ENCODE results near the gene MCM3AP. TPM values are rescaled to one million over a fixed set of nuclear protein-coding genes. Genes with fewer than 3 reads are reported as not detected.

Gene MCM3AP
- total RNA-seq, 1 donor from 2014 or later: 84.7 TPM

DNA sequence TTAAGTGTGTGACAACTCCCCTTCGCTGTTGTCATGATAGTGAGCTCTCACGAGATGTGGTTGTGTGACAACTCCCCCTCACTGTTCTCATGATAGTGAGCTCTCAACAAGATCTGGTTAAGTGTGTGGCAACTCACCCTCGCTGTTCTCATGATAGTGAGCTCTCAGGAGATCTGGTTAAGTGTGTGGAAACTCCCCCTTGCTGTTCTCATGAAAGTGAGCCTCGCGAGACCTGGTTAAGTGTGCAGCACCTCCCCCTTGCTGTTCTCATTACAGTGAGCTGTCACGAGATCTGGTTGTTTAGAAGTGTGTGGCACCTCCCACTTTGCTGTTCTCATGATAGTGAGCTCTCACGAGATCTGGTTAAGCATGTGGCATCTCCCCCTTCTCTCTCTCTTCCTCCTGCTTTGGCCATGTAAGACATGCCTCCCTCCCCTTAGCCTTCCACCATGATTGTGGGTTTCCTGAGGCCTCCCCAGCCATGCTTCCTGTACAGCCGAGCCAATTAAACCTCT is 31.7 kb downstream of the MCM3AP start:
- TF ChIP-seq, protein P1, sequence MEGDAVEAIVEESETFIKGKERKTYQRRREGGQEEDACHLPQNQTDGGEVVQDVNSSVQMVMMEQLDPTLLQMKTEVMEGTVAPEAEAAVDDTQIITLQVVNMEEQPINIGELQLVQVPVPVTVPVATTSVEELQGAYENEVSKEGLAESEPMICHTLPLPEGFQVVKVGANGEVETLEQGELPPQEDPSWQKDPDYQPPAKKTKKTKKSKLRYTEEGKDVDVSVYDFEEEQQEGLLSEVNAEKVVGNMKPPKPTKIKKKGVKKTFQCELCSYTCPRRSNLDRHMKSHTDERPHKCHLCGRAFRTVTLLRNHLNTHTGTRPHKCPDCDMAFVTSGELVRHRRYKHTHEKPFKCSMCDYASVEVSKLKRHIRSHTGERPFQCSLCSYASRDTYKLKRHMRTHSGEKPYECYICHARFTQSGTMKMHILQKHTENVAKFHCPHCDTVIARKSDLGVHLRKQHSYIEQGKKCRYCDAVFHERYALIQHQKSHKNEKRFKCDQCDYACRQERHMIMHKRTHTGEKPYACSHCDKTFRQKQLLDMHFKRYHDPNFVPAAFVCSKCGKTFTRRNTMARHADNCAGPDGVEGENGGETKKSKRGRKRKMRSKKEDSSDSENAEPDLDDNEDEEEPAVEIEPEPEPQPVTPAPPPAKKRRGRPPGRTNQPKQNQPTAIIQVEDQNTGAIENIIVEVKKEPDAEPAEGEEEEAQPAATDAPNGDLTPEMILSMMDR (conservative IDR thresholded peaks at IDR 0.05; ENCODE audit: low read depth, low read length): no peak
- H3K4me3 ChIP-seq (ENCODE audit: low read depth, low read length): no peak overlapping the region
- DNase-seq (ENCODE audit: low read depth): no peak

DNA sequence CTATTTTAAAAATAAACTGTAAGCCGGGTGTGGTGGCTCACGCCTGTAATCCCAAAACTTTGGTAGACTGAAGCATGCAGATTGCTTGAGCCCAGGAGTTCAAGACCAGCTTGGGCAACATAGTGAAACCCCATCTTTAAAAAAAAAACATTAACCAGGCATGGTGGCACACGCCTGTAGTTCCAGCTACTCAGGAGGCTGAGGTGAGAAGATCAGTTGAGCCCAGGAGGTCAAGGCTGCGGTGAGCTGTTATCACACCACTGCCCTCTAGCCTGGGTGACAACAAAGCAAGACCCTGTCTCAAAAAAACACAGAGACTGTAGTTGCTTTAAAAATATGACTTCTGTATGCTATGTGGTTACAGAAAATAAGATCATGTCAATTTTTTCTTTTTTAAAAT is 32.6 kb downstream of the MCM3AP start:
- no peak for DNase-seq (ENCODE audit: low read depth)
- TF ChIP-seq, protein P1 (conservative IDR thresholded peaks at IDR 0.05; ENCODE audit: low read depth, low read length): no peak
- H3K4me3 ChIP-seq (ENCODE audit: low read depth, low read length): no peak overlapping the region

DNA sequence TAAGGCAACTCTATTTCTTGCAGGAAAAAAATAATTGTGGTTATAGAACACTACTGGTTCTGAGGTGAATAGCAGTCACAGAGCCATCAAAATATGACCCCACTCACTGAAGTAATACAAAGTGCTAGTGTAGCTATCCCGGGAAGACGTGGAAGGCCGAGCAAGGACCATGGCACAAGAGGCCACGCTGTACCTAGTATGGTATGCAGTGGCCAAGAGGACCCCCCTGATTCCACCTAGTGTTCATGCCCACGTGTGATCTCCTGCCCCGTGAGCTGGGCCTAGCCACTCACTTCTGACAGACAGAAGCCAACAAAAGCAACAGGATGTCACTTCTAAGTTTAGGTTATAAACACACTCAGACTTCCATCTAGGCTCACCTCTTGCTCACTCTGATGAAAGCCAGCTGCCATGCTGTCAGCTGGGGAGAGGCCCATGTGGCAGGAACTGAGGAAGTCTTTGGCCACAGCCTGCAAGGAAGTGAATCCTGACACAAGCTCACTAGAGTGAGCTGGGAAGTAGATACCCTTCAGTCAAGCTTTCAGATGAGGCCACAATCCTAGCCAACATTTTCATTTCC is 35.2 kb downstream of the MCM3AP start:
- TF ChIP-seq, protein P1 (conservative IDR thresholded peaks at IDR 0.05; ENCODE audit: low read depth, low read length): no peak
- DNase-seq (ENCODE audit: low read depth): no peak
- H3K4me3 ChIP-seq (ENCODE audit: low read depth, low read length): no peak overlapping the region

DNA sequence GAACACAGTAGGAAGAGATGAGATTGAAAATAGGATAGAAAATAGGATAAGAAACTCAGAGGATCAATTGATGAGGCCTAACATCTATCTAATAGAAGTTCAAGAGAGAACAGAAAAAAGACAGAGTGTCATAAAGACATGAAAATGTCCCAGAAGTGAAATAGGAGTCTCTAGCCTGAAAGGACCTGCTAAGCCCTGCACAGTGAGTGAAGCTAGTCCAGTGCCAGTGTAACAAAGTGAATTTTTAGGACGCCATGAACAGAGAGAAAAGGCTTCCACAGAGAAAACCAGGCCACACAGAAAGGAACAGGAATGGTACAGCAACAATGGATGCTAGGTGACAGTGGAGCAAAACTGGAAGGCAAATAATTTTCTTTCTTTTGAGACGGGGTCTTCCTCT is 36.6 kb downstream of the MCM3AP start:
- TF ChIP-seq, protein P1 (conservative IDR thresholded peaks at IDR 0.05; ENCODE audit: low read depth, low read length): no peak
- DNase-seq (ENCODE audit: low read depth): no peak
- no peak overlapping the region for H3K4me3 ChIP-seq (ENCODE audit: low read depth, low read length)

DNA sequence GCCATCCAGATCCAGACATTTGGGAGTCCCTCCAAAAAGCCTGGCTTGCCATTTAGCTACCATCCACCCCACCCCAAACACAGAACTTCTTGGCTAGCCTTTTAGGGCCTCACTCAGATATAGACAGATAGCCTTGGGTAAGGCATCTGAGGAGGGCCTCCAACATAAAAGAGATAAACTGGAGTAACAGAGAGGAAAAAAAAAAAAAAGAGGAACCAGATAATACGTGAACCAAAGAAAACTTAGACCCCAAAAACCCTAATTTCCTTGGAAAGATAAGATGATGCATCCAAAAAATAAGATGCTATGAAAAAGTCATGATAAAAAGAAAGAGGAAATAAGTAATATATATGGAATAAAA is 37.0 kb downstream of the MCM3AP start:
- no peak overlapping the region for H3K4me3 ChIP-seq (ENCODE audit: low read depth, low read length)
- no peak for DNase-seq (ENCODE audit: low read depth)
- TF ChIP-seq, protein P1 (conservative IDR thresholded peaks at IDR 0.05; ENCODE audit: low read depth, low read length): no peak

DNA sequence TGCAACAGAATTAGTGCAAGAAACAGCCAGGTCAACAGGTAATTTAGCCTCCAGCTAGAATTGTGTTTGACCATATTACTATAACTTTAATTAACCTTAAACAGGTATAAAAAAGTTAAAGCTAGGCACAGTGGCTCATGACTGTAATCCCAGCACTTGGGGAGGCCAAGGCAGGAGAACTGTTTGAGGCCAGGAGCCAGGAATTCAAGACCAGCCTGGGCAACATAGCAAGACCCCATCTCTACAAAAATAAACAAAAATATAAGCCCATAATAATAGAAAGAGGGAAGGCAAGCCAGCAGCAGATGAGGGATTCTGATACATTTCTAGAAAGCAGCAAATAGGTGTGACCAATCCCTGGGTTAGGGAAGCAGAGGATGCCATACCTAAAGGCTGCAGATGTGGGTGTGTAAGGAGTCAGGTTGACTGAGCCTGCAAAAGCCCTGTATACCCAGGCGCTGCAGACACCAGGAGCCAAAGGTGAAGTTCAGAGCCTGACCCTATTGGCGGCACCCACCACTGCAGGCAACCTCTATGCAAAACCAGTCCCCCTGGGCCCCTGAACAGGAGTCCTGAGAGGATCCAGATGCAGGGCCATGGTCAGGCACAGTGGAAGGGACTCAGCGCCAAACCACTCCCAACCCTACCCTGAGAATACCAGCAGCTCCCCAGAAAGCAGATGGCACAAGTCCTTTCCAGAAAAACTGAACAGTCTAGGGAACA is 37.6 kb downstream of the MCM3AP start:
- H3K4me3 ChIP-seq (ENCODE audit: low read depth, low read length): no peak overlapping the region
- TF ChIP-seq, protein P1 (conservative IDR thresholded peaks at IDR 0.05; ENCODE audit: low read depth, low read length): no peak
- DNase-seq (ENCODE audit: low read depth): no peak

DNA sequence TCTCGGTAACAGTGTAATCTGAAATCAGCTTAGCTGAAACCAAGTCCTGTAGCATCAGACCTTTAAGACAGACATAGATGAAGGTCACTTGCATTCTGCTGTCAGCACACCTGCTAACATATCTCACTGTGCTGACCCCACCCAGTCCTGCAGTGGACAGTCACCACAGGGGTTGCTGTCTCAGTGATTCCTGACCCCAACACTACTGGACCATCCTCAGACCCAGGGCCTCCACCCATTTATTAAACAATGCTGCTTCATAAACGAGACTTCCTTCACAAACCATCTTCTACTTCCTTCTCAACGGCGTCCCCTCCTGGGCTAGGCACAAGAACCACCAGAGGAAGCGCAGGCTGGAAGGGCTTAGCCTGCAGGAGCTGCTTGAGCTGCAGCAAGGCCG is 39.1 kb downstream of the MCM3AP start:
- no peak overlapping the region for H3K4me3 ChIP-seq (ENCODE audit: low read depth, low read length)
- DNase-seq (ENCODE audit: low read depth): no peak
- TF ChIP-seq, protein P1 (conservative IDR thresholded peaks at IDR 0.05; ENCODE audit: low read depth, low read length): no peak
